ENCODE results near the gene NPY.
A peak's percentile ranks its signal among the peaks of the same experiment; 100 is the strongest.
"Not testable (repeated sequence)": the region's sequence is repeated elsewhere in the genome, so short reads cannot be mapped to it uniquely, and the experiment has no call there.

The NPY gene

DNA sequence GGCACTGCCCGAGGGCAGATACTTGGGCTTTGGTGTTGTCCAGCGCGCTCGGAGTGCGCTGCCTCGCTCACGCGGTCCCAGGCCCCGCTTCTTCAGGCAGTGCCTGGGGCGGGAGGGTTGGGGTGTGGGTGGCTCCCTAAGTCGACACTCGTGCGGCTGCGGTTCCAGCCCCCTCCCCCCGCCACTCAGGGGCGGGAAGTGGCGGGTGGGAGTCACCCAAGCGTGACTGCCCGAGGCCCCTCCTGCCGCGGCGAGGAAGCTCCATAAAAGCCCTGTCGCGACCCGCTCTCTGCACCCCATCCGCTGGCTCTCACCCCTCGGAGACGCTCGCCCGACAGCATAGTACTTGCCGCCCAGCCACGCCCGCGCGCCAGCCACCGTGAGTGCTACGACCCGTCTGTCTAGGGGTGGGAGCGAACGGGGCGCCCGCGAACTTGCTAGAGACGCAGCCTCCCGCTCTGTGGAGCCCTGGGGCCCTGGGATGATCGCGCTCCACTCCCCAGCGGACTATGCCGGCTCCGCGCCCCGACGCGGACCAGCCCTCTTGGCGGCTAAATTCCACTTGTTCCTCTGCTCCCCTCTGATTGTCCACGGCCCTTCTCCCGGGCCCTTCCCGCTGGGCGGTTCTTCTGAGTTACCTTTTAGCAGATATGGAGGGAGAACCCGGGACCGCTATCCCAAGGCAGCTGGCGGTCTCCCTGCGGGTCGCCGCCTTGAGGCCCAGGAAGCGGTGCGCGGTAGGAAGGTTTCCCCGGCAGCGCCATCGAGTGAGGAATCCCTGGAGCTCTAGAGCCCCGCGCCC, at the start of gene NPY:
TSS of gene NPY (plus strand) at position 294 of the 802 bp plus-strand sequence. CDS start 1,051 bp downstream, outside the sequence.
- DNase-seq = no peak

GRCh38 chr7:24239260-24239659, 44.7 kb upstream of the NPY start:
- no peak for DNase-seq

DNA sequence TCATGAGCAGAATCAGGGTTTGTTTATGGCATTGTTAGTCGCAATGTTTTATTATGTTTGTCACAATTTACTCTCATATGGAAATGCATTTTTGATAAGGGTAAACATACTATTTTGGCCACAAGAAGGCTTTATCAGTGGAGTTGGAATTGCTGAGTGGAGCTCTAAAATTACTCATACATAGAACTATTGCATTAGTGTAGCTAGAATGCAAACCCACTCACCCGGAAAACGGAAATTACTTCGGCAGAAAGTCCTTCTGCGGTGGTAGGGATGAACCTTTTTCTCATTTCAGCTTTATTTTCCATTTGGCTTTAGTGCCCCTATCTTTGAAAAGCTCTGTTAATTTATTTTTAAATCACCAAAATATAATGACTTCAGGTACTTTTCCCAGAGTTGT, 42.8 kb upstream of the NPY start:
- DNase-seq = no peak

DNA sequence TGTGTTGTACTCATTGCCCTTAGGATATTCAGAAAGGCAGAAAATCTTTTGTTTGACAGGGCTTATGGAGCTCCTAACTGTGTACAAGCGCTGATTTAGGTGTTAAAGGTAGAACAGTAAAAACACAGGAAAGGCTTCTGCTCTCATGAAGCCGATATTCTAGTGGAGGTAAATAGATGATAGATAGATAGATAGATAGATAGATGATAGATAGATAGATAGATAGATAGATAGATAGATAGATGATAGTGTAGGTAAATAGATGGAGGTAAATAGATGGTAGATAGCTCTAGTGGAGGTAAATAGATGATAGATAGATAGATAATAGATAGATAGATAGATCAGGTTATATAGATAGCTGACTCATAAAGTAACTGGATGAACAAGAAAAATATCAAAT, 39.4 kb upstream of the NPY start:
- DNase-seq = no peak

DNA sequence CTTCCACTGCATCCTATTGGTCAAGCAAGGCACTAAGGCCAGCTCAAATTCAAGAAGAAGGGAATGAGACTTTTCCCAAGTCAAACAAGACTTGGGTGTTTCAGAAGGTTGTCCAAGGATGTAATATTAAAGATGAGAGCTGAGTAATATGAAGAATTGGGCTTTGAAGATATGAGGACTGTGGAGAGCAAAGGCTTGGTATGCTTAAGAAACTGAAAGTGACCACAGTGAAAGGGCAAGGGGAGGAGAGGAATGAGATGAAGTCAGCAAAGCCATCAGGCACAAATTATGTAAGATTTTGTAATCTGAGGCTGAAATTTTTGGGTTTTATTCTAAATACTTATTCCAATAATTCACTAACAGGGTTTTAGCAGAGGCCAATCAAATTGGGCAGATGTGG, 38.6 kb upstream of the NPY start:
- DNase-seq = no peak

GRCh38 chr7:24249266-24249665, 34.7 kb upstream of the NPY start:
- no peak for DNase-seq

- no peak for DNase-seq
Measured at GRCh38 chr7:24251568-24251967, 32.4 kb upstream of the NPY start.

DNA sequence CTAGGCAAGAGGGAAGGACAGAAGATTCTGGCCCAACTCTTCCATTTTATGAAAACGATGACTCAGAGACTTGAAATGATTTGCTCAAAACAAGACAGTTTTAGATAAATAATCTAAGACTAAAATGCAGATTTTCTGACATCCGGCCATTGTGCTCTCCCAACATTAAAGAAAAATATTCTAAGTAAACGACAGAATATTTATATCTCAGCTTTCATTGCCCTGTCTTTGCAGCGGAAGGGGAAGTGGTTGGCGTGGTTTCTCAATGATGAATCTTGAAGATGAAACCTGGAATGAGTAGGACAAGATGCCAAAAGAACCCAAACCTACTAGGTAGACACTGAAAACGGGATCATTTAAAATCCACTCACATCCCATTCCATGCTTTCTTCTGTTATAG, 28.9 kb upstream of the NPY start:
- peak in 1 of 2 donors; percentile 19 for DNase-seq

DNA sequence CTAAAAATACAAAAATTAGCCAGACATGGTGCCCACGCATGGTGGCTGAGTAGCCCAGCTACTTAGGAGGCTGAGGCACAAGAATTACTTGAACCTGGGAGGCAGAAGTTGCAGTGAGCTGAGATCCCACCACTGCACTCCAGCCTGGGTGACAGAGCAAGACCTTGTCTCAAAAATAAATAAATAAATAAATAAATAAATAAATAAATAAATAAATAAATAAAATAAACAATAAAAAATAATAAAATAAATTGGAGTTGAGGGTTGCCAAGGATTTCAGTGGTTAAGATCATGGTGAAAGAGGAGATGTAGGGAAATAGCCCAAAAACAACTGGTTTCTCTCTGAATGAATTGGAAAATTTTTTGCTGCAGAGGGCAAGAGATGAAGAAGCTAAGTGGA, 25.7 kb upstream of the NPY start:
- not testable (repeated sequence) for DNase-seq

GRCh38 chr7:24271938-24272337, 12.1 kb upstream of the NPY start:
- no peak for DNase-seq

DNA sequence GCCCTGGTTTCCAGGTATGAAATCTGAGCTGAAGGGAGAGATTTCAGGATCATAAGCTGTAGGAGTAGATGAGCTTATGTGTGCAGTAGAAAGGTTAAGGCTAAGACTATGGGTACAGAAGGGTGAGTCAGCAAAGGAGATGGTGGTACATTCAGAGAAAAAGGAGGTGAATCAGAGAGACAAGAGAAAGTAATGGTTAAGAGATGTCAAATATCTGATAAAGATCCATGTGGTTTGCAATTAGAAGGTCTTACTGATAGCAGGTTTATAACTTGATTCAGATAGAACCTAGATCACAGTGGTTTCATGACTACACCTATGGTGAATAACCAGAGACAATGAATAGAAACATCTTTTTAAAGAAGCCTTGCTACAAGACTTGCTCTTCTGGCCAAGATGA, 4.5 kb upstream of the NPY start:
- DNase-seq = no peak

DNA sequence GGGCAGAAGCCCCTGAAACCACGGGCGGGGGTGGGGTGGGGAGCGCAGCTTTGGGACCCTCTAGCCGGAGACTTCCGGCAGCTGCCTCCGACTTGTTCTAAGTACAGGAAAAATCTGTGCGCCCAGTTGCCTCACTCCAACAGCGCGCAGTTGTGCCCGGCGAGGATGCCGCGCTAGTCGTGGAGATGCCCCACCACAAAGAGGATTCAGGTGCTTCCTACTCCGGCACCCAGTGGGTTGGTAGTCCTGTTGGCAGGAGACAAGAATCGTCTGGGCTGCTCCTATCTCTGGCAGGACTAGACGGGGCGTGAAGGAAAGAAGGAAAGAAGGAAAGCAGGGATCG, 465 bp upstream of the NPY start:
- no peak for DNase-seq

GRCh38 chr7:24284699-24285506, 913 bp downstream of the NPY start:
- no peak for DNase-seq

DNA sequence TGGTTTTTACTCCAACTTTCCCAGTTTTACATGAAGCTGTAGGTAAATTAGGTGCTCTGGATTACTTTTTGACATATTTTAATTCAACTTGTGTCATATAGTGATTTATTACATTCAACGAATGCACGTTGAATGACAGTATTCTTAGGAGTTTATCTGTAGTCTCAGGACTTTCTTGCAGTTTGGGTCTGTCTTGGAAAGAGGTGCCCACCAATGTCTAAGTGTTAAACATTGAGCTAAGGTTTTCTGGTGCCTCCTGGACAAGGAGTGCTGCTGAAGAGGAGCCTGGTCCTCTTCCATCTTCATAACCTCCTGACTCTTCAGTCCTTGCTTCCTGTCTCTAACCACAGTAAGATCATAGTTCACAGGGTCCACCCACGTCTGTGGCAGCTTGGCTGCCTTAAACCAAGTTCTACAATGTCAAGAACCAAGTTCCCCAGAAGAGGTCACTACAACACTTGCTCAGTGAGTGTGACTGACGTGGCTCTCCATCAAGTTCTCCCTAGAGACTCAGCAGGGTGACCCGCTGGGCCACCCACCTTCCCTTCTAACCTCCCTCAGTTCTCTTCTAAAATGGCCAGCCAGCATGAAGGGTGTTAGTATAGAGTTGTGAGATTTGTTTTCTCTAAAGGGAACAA, 6.1 kb downstream of the NPY start:
- peak; percentile 19 to 52 for DNase-seq

DNA sequence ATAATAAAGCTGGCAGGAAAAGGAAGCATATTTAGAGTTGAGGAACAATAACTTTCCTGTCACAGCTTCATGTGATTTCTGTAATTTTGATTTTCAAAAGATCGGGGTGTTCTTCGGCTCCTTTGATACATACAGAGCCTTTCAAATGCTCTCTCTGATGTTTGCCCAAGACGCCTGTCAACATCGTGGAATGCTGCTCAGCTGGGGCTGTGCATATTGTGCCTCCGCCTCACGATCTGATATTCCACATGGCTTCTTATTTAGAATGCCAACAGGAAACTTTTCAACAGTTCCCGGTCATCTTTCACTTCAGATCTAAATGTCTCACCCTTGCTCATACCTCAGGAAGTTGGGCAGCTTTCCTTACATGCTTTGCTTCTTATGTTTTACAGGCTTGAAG, 7.3 kb downstream of the NPY start:
- no peak for DNase-seq

GRCh38 chr7:24297362-24297761, 13.4 kb downstream of the NPY start:
- DNase-seq = no peak

DNA sequence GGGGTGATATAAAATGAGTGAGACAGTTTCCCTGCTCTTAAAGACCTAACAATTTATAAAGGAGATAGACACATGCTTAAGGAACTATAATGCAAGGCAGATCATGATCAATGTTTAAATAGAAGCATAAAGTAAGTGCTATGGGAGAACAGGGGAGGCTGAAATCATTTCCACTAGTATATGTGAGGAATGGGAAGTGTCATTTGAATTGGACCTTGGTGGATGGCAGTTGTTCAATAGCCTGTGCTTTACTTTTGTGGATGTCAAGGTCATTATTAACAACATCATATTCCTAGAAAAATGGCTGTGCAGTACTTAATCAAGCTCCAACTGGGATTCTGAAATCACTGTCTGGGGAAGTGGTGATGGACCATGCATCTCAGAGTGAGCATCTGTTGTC, 14.7 kb downstream of the NPY start:
- DNase-seq = no peak

GRCh38 chr7:24299192-24299591, 15.2 kb downstream of the NPY start:
- DNase-seq = no peak

- DNase-seq = no peak
Measured at GRCh38 chr7:24301703-24302102, 17.7 kb downstream of the NPY start.

DNA sequence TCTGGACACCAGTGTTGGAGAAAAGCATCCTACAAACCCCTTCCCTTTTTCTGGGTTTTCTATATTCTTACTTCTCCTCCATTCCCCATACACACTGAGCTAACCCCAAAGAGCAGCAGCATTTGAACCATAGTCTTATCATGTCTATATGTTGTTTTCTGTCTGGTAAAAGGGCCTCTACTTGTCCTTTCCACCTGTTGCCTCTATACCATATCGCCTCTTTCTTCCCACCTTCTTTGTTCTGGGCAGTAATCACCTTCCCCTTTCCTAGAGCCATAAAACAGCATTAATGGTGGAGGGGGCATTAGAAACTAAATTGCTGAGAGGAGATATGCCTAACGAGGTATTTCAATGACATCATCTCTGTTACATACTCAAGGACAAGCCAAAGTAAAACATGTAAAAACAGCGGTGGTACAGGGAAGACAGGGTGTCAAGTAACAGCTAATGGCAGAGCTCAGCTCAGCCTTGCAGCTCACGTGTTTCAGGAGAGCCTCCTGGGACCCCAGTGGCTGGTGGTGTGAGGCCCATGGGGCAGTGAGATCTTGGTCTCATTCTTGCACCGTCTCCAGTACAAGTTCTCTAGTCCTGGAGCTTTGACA, 20.6 kb downstream of the NPY start:
- DNase-seq = no peak

- no peak for DNase-seq
Measured at GRCh38 chr7:24307326-24307725, 23.3 kb downstream of the NPY start.

DNA sequence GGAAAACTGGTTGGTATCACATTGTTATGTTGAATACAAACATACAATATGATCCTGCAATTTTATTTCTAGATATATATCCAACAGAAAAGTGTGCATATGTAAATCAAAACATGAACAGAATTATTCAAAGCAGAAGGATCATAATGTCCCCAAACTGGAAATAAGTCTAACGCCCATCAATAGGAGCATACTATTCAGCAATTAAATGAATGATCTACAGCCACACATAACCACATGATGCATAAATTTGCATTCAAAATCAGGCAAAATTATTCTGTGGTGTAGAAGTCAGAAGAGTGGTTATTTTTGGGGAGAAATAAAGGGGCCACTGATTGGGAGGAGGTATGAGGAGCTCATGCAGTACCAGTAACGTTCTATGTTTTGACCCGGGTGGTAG, 28.6 kb downstream of the NPY start:
- no peak for DNase-seq

- no peak for DNase-seq
Measured at GRCh38 chr7:24313777-24314176, 29.8 kb downstream of the NPY start.

DNA sequence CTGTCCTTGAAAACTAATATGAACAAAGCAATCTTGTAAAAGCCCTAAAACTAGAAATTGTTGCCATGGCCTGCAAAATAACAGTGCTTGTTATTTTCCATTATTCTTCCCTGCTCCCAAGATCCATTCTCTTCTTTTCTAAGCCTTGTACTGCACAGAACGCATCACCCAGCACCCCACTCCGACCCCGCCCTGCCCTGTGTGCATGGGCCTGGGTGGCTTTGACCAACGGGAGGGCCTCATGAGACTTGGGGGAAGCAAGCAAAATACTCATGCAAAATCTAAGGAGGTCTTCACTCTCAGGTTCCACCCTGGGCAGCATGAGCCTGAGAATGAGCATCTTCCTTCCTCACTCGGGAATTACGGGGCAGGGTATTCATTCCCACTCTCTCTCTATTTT, 32.4 kb downstream of the NPY start:
- no peak for DNase-seq

Data from CD4-positive, alpha-beta T cell treated with Interferon alpha-2 for 1 hour (primary cell).